GM12801 (cell line): ENCODE results near the gene JAKMIP1.

Experiments
- TF ChIP-seq, protein P1 (sequence below): IDR thresholded peaks from one replicate; pipeline ENCODE4 v1.5.1; 2011; ENCODE audit warnings: control low read depth; ENCODE audit not compliant: insufficient read length; ENCODE audit errors: extremely low read depth

The JAKMIP1 gene

DNA sequence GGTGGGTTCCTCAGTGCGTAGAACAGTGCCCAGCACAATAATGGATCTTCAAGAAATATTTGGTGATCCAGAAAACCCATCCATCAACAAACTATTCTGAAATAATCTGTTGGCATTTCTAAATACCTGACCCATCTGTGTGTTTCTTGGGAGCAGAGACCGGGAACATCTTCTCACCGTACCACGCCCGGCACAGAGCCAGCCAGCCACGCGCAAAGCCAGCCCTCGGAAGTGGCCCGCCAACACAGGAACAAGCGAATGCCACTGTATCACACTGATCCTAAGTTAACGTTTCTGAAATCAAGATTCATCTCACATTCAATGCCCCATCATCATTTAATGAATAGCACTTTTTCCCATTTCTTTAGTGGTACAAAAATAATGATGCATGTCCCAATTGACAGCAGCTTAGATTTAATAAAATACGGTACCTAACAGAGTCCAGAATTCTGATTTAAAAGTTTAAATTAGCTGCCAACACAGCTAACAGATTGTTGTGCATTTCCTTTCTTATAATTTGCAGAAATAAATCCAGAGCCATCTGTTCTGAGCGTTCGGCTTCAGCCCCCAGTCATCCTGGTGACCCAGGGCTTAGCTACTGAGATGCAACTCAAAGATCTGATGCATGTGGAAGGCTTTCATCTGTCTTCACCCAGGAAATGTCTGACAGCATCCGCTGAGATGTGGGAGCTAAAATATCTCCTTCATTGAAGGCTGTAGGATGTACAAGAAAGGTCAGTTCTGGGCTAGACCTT lies 44.2 kb downstream of the JAKMIP1 start:
- TF ChIP-seq, protein P1, sequence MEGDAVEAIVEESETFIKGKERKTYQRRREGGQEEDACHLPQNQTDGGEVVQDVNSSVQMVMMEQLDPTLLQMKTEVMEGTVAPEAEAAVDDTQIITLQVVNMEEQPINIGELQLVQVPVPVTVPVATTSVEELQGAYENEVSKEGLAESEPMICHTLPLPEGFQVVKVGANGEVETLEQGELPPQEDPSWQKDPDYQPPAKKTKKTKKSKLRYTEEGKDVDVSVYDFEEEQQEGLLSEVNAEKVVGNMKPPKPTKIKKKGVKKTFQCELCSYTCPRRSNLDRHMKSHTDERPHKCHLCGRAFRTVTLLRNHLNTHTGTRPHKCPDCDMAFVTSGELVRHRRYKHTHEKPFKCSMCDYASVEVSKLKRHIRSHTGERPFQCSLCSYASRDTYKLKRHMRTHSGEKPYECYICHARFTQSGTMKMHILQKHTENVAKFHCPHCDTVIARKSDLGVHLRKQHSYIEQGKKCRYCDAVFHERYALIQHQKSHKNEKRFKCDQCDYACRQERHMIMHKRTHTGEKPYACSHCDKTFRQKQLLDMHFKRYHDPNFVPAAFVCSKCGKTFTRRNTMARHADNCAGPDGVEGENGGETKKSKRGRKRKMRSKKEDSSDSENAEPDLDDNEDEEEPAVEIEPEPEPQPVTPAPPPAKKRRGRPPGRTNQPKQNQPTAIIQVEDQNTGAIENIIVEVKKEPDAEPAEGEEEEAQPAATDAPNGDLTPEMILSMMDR: no peak

DNA sequence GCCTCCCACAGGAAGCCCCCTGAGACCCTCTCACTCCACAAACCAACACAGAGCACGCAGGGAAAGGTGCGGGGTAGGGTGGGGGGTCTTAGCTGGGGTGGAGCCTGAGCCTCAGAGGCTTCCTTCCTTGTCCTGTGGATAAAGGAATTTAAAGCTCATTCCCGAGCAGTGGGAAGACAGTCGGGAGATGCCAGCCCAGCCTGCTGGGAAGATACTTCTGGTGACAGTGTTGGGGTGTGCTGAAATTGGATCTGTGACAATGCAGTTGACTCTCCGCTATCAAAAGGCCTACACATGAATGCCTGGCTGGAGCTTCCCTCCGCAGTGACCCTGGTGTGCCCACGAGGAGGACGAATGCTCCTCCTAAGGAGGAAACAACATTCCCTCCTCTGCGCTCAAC lies 45.5 kb downstream of the JAKMIP1 start:
- TF ChIP-seq, protein P1: no peak

DNA sequence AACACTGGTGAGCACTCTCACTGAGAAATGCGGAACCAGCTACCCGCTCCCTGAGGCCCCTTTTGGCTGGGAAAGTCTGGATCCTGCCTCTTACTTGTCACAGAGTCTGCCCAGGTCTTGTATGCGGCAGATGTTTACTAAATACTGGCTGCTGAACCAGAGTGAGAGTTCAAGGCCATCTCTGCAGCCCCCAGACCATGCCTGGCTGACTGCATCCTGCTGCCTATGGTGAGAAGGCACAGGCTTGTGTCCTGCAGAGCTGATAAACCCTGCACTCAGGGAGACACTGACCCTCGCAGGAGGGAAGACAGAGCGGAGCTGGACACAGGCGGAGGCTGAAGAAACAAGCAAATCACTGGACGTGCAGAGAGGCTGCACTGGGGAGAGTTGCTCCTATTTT lies 46.5 kb downstream of the JAKMIP1 start:
- TF ChIP-seq, protein P1: no peak

DNA sequence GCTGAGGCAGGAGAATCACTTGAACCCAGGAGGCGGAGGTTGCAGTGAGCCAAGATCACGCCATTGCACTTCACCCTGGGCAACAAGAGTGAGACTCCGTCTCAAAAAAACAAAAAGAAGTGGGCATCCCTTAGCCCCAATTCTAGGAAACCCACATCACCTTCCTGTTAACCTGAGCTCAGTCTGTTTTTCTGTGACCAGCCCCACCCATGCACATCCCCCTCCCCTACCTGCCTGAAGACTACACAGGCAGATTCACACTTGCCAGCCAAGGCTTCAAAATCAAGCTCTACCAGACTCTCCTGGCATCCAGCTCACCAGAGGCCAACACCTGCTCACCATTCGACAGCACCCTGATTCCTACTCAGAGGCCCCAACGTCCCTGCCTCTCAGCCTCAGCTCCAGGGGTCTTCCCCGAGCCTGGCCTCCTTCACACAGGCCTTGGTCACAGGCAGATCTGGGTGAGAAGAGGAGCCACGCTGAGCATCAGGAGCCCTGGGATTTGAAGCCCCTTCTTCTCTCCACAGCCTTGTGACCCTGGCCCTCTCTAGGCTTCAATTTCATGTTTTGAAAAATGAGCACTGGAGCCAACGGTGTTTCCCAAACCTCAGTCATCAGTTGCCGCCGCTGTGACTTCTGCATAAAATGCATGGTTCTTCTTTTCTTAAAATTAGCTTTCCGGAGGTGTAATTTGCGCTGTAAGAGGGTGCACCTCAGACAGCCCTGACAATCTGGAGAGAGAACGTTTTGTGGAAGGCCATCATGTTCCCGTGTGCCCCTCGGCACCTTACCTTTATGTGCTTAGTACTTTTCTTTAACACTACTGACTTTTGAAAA lies 47.3 kb downstream of the JAKMIP1 start:
- TF ChIP-seq, protein P1: no peak

DNA sequence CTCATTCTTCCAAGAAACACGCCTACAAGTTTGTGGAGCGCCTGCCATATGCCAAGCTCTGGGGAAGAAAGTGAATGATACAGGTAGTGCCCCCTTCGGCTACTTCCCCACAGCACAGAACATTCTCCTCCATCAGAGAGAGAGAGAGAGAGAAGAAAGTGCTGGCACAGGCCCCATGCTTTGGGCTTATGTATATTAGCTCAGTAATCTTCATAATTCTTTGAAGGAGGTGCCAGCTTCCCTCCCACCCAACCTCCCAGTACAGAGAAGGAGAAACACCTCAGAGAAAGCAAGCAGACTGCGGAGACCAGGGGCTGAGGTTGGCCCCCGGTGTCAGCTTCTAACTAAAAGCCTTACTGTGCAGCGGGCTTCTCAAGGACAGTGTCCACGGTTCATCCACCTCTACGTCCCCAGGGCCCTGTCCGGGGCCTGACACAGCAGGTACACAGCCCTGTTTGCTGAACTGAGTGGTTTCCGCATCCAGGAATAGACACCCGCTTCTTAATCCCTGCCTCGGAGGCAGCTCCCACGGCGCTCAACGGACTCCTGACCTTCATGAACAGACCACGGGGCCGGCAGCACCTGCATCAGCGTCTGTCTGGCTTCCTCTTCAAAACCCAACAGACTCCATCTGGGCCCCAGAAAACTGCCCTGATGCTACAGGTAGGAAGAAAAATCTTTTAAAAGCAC lies 50.2 kb downstream of the JAKMIP1 start:
- TF ChIP-seq, protein P1: no peak

DNA sequence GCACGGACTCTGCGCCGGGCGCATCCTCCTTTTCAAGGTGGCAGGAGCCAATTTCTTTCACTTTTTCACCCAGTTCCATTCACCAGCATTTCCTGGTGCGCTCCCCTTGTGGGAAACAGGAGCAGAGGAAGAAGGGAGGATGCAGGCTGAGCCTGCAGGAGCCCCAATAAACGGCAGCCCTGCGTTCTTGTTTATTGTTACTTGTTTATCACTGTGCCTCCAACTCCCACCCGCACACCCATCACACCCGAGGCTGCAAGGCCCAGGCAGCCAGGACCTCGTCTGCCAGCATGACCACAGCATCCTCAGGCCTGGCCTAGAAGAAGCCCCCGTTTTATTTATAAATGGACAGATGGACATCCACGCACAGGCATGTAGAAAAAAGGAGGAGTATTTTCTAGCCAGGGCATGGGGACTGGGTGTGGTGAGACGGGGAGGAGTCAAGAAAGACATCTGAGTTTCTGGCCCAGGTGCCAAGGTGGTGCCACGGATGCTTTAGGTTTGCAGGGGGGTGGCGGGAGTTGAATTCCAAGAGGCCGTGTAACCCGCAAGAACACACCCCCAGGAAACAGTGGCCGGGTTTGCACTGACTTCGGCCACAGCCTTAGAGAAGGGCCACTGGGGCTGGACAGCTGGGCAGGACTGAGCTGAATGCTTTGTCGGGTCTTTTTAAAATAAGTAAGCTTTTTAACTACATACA lies 51.7 kb downstream of the JAKMIP1 start:
- TF ChIP-seq, protein P1: no peak
